Natural killer cell treated with Interleukin-12 subunit alpha and Interleukin-12 subunit beta and Interleukin-15 and Interleukin-18, amount 100 ng/mL, for 72 hours (primary cell): Measurements from ENCODE around the gene PHAF1. TPM values are rescaled to one million over a fixed set of nuclear protein-coding genes. Genes with fewer than 3 reads are reported as not detected.
A peak's percentile ranks its signal among the peaks of the same experiment; 100 is the strongest.

Experiments used
- ATAC-seq, 2 donors: fragments of 150-1000 bp; cut with Tn5 transposase in 1 of 2; sonication (Bioruptor Pico), chemical (Tn5 transposase) in 1 of 2; 2 replicates each; pipeline ENCODE4 v1.10.0; 2021
- DNase-seq: peaks from one replicate; pipeline ENCODE4 v3.0.0; 2022; ENCODE audit warnings: low spot score
- H3K27ac Mint-ChIP-seq, 2 donors: 1 replicate in 1 of 2; 2 replicates in 1 of 2; pipeline ENCODE4 v1.8.0; 2022; ENCODE audit warnings: mixed read lengths in 2 of 2, mild to moderate bottlenecking in 1 of 2, moderate library complexity in 1 of 2
- H3K27me3 Mint-ChIP-seq, 2 donors: 1 replicate in 1 of 2; 2 replicates in 1 of 2; pipeline ENCODE4 v1.8.0; 2022; ENCODE audit warnings: mixed read lengths in 2 of 2
- H3K36me3 Mint-ChIP-seq: one replicate; pipeline ENCODE4 v1.8.0; 2022; ENCODE audit warnings: mixed read lengths
- H3K4me1 Mint-ChIP-seq, 2 donors: 1 replicate in 1 of 2; 2 replicates in 1 of 2; pipeline ENCODE4 v1.8.0; 2022; ENCODE audit warnings: low read depth in 2 of 2, mixed read lengths in 2 of 2, mild to moderate bottlenecking in 1 of 2
- H3K4me3 Mint-ChIP-seq: one replicate; pipeline ENCODE4 v1.8.0; 2022; ENCODE audit warnings: mixed read lengths
- H3K9me3 Mint-ChIP-seq: 2 replicates; pipeline ENCODE4 v1.8.0; 2022; ENCODE audit warnings: mixed read lengths
- total RNA-seq, 2 donors: library from RNA; stranded (reverse); gene quantifications; one replicate each; pipeline ENCODE4 v1.2.3, GENCODE V29; 2022

The PHAF1 gene
- total RNA-seq, 2 donors from 2014 or later = 14.3 to 26.7 TPM

DNA sequence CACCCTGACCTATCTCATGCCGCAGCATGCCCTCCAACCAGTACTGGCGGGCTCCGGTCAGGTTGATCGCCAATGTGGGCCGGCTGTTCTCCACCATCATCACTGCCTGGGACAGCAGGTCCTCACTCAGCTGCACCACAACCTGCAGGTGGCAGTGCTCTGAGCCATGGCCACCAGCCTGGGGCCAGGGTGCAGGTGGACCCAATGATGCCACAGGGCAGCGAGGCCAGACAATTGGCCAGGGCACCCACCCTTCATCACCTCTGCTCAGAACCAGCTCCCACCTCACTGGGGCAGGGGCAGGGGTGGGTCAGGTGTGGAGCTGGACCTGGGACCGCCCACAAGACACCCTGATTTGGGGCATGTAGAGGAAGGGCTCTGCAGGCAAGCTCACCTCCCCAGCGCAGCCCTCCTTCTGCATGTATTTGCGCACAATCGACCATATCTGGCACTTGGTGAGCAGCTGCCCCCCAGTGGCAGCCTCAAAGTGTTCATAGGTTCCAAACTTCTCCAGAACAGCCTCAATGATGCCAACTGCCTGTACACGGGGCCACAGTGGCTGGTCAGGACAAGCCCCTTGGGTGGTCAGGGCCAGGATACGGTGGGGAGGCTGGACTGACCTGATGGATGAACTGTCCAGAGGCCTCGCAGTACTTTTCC is 69.8 kb downstream of the PHAF1 start:
- DNase-seq (no peak), ATAC-seq (no peak)
- Mint-ChIP-seq H3K27ac (no peak overlapping the region), H3K4me1 (peaks cover 15 to 19% of the 10 kb centered on the region in 2 donors), H3K9me3 (no peaks in the 10 kb centered on the region), H3K36me3 (no peaks in the 10 kb centered on the region), H3K27me3 (peaks cover 7 to 9% of the 10 kb centered on the region in 2 donors), H3K4me3 (no peak overlapping the region)

DNA sequence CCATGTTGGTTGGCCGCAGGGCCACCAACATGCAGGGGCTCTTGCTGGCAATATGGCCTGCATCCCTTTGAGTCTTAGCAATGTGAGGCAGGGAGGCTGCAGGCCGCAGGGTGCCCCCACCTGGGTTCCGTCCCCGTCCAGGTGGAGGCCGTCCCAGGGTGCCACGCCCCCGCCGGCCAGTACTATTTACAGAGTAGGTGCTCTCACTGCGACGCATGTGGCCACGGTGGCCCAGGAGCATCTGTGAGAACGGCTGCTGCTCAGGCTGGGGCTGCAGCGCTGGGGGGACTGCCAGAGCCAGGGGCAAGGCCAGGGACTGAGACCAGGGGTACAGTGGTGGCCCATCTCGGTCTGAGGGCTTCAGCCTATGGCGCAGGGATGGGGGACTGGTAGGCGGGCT is 70.4 kb downstream of the PHAF1 start:
- Mint-ChIP-seq H3K9me3 (no peaks in the 10 kb centered on the region), H3K4me3 (no peak overlapping the region), H3K4me1 (peaks cover 17 to 21% of the 10 kb centered on the region in 2 donors), H3K36me3 (no peaks in the 10 kb centered on the region), H3K27me3 (peaks cover 7 to 9% of the 10 kb centered on the region in 2 donors), H3K27ac (no peak overlapping the region)
- DNase-seq = no peak
- ATAC-seq = no peak

DNA sequence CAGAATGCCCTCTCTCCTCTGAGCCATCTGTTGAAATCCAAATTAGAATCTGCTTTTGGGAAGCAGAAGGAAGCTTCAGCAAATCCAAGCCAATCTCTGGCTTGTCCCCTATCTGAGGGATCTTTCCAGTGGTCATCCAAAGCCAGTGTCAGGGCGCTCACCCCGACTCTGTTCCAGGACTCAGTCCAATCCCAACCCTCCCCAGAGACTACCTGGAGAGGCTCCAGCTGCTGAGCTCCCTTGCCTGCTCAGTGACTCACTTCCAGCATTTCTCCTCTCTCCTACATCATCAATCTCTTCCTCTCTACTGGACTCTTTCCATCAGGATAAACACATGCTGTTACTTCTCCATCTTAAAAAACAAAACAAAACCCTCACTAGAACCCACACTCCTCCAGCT is 71.6 kb downstream of the PHAF1 start:
- H3K4me1 Mint-ChIP-seq = peaks cover 23 to 24% of the 10 kb centered on the region in 2 donors
- no peak for ATAC-seq

DNA sequence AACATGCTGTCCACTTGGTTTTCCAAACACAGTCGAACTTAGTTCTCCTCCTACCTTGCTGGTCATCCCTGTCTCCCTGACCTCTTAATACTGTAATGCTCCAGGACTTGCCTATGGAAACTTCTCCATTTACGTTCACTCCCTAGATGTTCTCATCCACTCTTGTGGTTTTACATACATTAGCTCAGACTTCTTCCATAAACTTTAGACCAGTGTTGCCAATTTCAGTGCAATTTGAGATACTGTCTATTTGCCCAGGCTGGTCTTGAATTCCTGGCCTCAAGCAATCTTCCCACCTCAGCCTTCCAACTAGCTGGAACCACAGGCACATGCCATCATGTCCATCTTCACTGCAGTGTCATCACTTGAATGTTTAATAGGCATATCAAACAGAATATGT is 72.5 kb downstream of the PHAF1 start:
- DNase-seq (no peak), ATAC-seq (no peak)
- no peak overlapping the region for H3K4me3 Mint-ChIP-seq
- H3K27ac Mint-ChIP-seq = no peak overlapping the region
- H3K36me3 Mint-ChIP-seq = no peaks in the 10 kb centered on the region
- peaks cover 5 to 10% of the 10 kb centered on the region in 2 donors for H3K27me3 Mint-ChIP-seq
- peaks cover 20% of the 10 kb centered on the region in 2 donors for H3K4me1 Mint-ChIP-seq
- H3K9me3 Mint-ChIP-seq = no peaks in the 10 kb centered on the region

More for the DNA sequence above, 71.6 kb downstream of the PHAF1 start:
- DNase-seq = no peak
- Mint-ChIP-seq H3K27me3 (peaks cover 7 to 14% of the 10 kb centered on the region in 2 donors), H3K27ac (no peak overlapping the region), H3K4me3 (no peak overlapping the region), H3K9me3 (no peaks in the 10 kb centered on the region), H3K36me3 (no peaks in the 10 kb centered on the region)

DNA sequence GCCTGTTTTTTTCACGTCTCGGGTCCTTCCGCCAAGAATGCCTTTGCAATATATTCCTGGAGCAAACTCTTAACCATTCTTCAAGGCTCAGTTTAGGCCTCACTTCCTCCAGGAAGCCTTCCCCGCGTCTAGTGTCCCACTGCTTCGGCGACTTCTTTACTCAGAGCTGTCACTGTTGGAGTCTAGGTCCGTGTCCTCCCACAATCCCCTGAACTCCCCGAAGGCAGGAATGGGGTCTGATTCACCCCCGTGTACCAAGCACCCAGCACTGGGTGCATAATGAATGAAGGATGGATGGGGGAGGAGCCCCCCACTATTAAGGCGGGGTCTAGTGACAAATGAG is 73.5 kb downstream of the PHAF1 start:
- Mint-ChIP-seq H3K27ac (no peak overlapping the region), H3K4me3 (no peak overlapping the region), H3K36me3 (no peaks in the 10 kb centered on the region), H3K4me1 (peaks cover 14% of the 10 kb centered on the region in 2 donors), H3K9me3 (no peaks in the 10 kb centered on the region), H3K27me3 (peaks cover 0 to 5% of the 10 kb centered on the region in 2 donors)
- ATAC-seq (no peak), DNase-seq (no peak)

DNA sequence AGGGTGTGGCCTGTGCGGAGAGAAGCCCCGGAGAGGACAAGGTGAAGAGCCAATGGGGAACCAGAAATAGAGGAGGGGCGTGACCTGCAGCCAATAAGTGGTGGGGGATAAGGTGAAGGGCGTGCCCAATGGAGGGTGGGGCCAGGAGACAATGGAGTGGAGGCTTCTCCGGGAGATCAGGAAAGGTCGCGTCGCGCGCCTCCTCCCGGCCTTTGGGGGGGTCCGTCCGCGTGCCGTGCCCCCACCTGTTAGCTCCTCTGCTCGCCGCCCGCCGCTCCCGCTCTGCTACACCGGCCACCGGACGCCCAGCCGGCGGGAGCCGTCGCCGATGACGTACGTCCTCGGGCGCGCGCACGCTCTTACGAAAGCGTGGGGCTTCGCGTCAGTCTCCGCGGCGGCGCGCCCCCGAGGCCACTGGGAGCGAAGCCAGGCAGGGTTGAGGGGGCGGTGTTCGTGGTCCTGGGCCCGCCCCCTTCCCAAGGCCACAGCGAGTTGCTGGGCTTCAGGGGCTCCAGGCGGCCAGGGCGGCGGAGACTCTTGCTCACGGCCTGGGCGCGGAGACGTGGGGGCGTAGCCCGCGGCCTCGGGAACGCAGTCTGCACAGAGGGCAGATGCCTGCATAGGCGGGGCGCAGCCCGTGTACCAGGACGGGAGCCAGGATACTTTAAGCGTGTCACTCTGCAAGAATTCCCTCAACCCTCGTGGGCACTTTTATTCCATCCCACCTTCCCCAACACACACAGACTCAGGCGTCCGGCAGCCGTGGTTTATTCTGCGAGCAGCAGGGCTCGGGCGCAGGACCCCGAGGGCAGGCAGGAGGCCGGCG is 74.1 kb downstream of the PHAF1 start, which contains the start of gene MATCAP1:
TSS of gene MATCAP1 (minus strand) at position 337 of the 826 bp plus-strand sequence. CDS start 3,353 bp downstream, outside the sequence.
- Mint-ChIP-seq H3K9me3 (no peaks in the 10 kb centered on the region), H3K4me1 (peaks cover 10% of the 10 kb centered on the region in 2 donors), H3K27me3 (peaks cover 0 to 5% of the 10 kb centered on the region in 2 donors), H3K4me3 (peak within 1 kb of the TSS; percentile 85), H3K27ac (no peak within 1 kb of the TSS), H3K36me3 (no peaks in the 10 kb centered on the region)
- DNase-seq (peak; percentile 95), ATAC-seq (peak; percentile 97)

DNA sequence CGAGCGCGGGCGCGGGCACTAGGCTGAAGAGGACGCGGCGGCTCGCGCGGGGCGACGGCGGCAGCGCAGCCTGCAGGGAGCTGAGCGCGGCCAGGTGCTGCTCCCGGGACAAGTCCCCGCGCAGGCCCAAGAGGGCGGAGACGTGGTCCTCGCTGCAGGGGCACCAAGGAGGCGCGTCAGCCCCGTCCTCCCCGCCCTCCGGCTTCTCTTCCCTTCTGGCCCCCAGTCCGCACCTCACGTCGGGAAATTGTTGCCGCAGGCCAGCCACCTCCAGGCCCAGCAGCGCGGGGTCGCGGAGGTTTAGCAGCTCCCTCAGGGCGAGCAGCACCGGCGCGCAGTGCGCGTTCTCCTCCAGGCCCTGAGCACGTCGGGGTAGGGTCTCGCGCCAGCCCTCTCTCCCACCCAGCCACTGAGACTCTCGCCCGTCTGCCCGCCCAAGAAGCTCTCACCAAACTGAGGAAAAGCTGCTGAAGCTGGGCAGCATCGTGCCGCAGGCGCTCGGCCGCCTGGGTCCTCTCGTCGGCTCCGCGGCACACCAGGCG is 74.8 kb downstream of the PHAF1 start:
- Mint-ChIP-seq H3K36me3 (no peaks in the 10 kb centered on the region), H3K27me3 (peaks cover 0 to 5% of the 10 kb centered on the region in 2 donors), H3K4me1 (peaks cover 8% of the 10 kb centered on the region in 2 donors), H3K27ac (no peak overlapping the region), H3K9me3 (no peaks in the 10 kb centered on the region), H3K4me3 (peak overlapping the region; percentile 85)
- DNase-seq (no peak), ATAC-seq (no peak)

DNA sequence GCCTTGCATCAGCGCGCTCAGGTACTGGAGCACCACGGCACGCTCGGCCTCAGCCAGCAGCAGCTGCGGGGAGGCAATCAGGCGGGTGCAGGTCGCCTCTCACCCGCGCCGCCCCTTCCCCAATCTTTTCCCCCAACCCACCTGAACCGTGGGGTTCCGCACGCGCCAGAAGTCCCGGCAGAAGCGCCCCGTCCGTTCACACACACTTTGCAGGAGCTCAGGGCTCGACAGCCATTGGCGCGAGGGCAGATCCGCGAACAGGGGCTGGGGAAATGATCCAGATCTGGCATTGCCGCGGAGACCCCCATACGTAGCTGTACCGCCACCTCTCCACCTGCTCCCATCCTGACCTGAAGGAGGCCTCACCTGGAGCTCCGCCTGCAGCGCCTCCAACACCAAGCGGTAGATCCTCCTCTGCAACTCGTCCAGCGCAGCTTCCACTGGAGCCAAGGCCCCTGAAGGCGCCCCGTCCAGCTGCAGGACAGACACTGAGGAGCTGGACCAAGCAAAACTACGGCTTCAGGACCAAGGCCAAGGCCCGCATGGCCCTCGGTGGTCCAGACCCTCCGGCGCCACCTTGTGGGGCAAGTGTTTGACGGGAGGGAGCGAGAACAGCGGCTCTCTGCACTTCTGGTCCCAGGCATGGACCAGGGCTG is 75.4 kb downstream of the PHAF1 start:
- Mint-ChIP-seq H3K4me1 (peaks cover 8% of the 10 kb centered on the region in 2 donors), H3K36me3 (no peaks in the 10 kb centered on the region)
- ATAC-seq = peak; percentile 41 to 43

DNA sequence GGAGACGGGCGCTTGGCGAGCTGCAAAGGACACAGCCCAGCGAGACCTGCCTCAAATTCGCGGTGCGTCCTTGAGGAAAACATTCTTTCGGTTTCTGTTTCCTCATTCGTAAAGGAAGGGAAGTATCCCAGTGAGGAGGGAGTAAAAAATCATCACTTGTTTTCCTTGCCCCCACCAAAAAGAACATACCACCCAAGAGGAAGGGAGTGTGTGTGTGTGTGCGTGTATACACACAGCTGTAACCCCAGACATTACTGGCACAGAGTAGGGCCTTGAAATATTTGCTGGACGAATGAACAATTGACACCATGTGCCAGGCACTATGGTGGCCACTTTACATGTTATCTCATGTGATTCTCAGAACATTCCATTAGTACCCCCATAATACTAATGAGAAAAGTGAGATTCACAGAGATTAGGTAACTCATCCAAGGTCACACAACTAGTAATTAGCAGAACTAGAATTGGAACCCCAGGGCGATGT is 76.0 kb downstream of the PHAF1 start:
- Mint-ChIP-seq H3K36me3 (no peaks in the 10 kb centered on the region), H3K9me3 (no peaks in the 10 kb centered on the region), H3K4me3 (peak overlapping the region; percentile 85), H3K27me3 (peaks cover 0 to 5% of the 10 kb centered on the region in 2 donors), H3K4me1 (peaks cover 8% of the 10 kb centered on the region in 2 donors), H3K27ac (peak overlapping the region; percentile 19 to 80)
- DNase-seq = no peak
- no peak for ATAC-seq

More for the DNA sequence above, 75.4 kb downstream of the PHAF1 start:
- peaks cover 0 to 5% of the 10 kb centered on the region in 2 donors for H3K27me3 Mint-ChIP-seq
- peak overlapping the region; percentile 85 for H3K4me3 Mint-ChIP-seq
- DNase-seq = peak; percentile 86
- H3K27ac Mint-ChIP-seq = peak overlapping the region; percentile 19 to 80
- no peaks in the 10 kb centered on the region for H3K9me3 Mint-ChIP-seq

DNA sequence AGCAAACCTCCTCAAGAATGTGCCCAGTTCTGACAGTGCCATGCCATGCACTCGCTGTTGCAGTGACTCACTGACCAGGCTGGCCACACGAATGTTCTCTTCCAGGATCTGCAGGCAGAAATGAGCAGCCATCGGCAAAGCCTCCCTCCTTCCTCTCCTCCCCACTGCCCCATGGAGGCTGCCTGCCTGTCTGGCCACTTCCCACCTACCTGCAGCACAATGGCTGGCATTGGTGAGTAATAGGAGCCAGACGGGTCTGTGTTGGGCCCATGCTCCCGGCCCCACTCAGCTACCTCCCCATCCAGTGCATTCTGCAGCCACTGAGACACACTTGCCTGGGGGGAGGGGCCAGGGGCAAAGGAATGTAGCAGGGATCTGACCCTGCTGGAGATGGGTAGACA is 76.8 kb downstream of the PHAF1 start:
- no peak for DNase-seq
- no peaks in the 10 kb centered on the region for H3K36me3 Mint-ChIP-seq
- H3K4me3 Mint-ChIP-seq = no peak overlapping the region
- no peak for ATAC-seq
- peaks cover 0 to 5% of the 10 kb centered on the region in 2 donors for H3K27me3 Mint-ChIP-seq
- H3K4me1 Mint-ChIP-seq = peaks cover 12 to 13% of the 10 kb centered on the region in 2 donors
- H3K27ac Mint-ChIP-seq = no peak overlapping the region
- H3K9me3 Mint-ChIP-seq = no peaks in the 10 kb centered on the region

DNA sequence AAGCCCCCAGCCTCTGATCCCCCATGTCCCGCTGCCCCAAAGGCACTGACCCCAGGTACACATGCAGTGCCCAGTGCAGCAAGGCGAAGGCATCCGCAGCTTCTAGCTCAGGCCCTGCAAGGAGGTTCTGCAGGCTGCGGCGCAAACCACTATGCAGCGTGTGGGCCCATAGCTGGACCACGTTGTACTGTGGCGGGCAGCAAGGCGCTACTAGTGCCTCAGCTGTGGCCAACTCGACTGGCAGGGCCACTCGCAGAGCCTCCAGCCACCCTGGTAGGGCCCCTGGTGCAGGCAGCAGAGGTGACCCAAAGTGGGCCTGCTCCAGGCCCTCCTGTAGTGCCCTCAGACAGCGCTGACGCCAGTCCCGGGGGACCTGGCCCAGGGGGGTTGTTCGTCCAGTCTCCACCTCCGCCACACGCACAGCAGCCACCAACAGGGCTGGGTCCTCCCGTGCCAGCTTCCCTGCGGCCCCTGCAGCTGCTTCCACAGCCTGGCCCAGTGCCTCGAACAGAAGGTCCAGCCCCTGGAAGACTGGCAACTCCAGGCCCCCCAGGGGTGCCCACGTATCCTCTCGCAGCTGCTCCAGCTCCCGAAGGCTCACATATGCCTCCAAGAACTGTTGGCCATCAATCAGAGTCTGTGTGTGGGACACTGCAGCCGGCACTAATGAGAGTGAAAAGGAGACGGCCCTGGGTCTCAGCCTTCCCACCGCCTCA is 77.6 kb downstream of the PHAF1 start:
- Mint-ChIP-seq H3K36me3 (no peaks in the 10 kb centered on the region), H3K4me1 (peaks cover 16 to 17% of the 10 kb centered on the region in 2 donors), H3K27me3 (peaks cover 0 to 5% of the 10 kb centered on the region in 2 donors), H3K27ac (no peak overlapping the region), H3K4me3 (no peak overlapping the region), H3K9me3 (no peaks in the 10 kb centered on the region)
- ATAC-seq (no peak), DNase-seq (no peak)

DNA sequence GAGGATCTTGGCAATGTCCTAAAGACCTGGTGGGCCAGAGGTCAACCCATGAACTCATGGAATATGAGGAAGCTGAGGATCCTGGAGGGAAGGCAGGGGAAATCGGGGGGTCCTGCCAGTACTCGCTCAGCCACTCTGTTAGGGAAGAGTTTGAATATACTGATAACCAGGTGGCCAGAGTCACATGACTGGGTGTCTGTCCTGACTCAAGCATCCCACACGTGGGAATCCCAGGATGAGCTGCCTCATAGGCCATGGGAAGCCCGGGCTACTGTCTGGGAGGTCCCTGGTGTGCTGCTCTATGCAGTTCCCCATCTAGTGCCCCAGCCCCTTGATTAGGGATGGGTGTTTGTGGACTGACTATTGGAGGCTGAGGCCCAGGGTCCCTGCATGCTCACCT is 78.6 kb downstream of the PHAF1 start:
- Mint-ChIP-seq H3K27me3 (peaks cover 0 to 5% of the 10 kb centered on the region in 2 donors), H3K36me3 (no peaks in the 10 kb centered on the region), H3K4me1 (peaks cover 23% of the 10 kb centered on the region in 2 donors), H3K27ac (no peak overlapping the region), H3K9me3 (no peaks in the 10 kb centered on the region), H3K4me3 (no peak overlapping the region)
- ATAC-seq = no peak
- no peak for DNase-seq

DNA sequence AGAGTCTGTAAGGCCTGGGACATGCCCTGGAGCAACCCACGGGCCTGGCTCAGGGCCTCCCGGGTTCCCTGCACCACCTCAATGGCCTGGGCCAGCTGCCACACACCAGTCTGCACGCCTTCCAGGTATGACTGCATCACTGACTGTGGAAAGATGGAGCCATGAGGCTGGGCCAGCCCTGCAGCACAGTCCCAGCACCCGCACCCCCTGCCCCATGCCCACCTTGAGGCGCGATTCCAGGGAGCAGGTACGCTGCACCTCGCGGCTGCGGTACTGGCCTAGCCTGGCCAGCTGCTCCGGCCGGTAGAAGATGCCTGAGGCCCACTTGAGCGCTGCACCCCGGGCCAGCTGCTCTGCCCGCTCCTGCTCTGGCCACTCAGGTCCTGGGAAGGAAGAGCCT is 79.1 kb downstream of the PHAF1 start:
- Mint-ChIP-seq H3K27me3 (peaks cover 0 to 5% of the 10 kb centered on the region in 2 donors), H3K27ac (no peak overlapping the region), H3K4me3 (no peak overlapping the region), H3K9me3 (no peaks in the 10 kb centered on the region), H3K36me3 (no peaks in the 10 kb centered on the region), H3K4me1 (peaks cover 27 to 28% of the 10 kb centered on the region in 2 donors)
- no peak for DNase-seq
- no peak for ATAC-seq
